ENCODE results near the gene PSMB7. TPM values are rescaled to one million over a fixed set of nuclear protein-coding genes. Genes with fewer than 3 reads are reported as not detected.

The PSMB7 gene
- total RNA-seq (10 to 100 TPM; 69.3 to 71.7 TPM), total RNA-seq (30.6 to 211 (median 51.1) reads per million in 172 experiments)
- polyA plus RNA-seq (2013, experiment 1 of 2), result 107 TPM
- polyA plus RNA-seq (2013, experiment 2 of 2), result 96.3 TPM

DNA sequence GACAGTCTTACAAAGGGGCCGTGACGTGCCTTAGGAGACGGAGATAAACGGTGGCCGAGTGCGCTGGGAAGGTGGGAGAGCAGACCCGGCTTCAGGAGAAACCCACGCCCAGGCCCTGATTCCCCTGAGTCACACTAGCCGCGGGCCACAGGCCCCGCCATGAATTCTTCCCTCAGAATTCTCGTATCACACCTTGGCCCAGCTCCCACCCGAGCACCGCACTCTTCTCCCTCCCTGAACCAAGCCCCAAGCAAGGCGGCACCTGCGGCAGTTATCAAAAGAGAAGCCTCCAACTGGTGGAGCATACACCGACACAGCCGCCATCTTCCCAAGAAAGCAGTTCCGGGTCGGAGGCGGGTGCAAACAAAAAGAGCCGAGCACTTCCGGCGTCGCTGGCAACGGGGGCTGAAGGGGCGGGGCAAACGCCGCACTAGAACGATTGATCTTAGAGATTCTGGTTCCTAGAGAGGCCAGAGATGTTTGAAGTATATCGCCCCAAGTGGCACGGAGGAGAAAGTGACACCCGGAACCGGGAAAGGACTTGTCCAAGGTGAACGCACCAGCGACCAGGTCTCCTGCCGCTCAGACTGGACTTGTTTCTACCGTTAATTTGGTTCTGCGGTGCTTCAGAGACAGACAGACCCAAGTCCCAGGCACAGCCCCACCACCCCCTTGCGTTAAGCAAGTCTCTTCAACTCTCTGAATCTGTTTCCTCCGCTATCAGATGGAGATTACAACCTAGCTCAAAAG lies at the start of gene PSMB7:
Gene PSMB7, minus strand, starts transcription at position 341 of the 750 bp plus-strand sequence. Its CDS starts 17 bp downstream, at position 324.
- Histone ChIP-seq H3K4me3 (ENCODE audit: low read length) (peak within 1 kb of the TSS; percentile 91), H3K27me3 (ENCODE audit: control insufficient read depth in 1 of 2, insufficient read depth in 2 of 2, low read length in 2 of 2) (no peaks in the 10 kb centered on the region), H3K27ac (ENCODE audit: low read depth in 1 of 2, low read length in 2 of 2) (peak within 1 kb of the TSS in 1 of 2 donors; percentile 72), H3K9me3 (ENCODE audit: control insufficient read depth in 1 of 2, insufficient read depth in 1 of 2, low read length in 2 of 2) (peaks cover 0 to 3% of the 10 kb centered on the region in 2 experiments), H3K36me3 (ENCODE audit: insufficient read depth, low read length) (peaks cover 38% of the 10 kb centered on the region), H3K4me1 (ENCODE audit: insufficient read depth, low read length) (peaks cover 23% of the 10 kb centered on the region)
- Mint-ChIP-seq H3K4me3 (peak within 1 kb of the TSS; percentile 94), H3K9me3 (peaks cover 2% of the 10 kb centered on the region), H3K27me3 (no peaks in the 10 kb centered on the region), H3K36me3 (ENCODE audit: low read depth) (peaks cover 53% of the 10 kb centered on the region), H3K27ac (peak within 1 kb of the TSS; percentile 86), H3K4me1 (ENCODE audit: low read depth) (peaks cover 28% of the 10 kb centered on the region)
- intact Hi-C loops (cut with DNase I, micrococcal nuclease), result loop anchor here (2.0 to 10.0 kb wide), 6 partner anchors 300 to 1330 kb away; partner anchors contain the start of genes GAPVD1 (in 1 of the 2), NR6A1 (in 1 of the 2), PBX3 (in 1 of the 2) and STRBP (in 1 of the 2)
- DNase-seq (peak; percentile 95 to 99 (median 98)), ATAC-seq (ENCODE audit: poor library complexity) (peak; percentile 91)
- CTCF ChIA-PET, result interaction anchor here (0.7 to 1.4 kb wide), 2 partner anchors 9 to 23 kb away, joined by 3 to 4 read pairs; no protein-coding TSS in a partner anchor
- TF ChIP-seq, protein P1, sequence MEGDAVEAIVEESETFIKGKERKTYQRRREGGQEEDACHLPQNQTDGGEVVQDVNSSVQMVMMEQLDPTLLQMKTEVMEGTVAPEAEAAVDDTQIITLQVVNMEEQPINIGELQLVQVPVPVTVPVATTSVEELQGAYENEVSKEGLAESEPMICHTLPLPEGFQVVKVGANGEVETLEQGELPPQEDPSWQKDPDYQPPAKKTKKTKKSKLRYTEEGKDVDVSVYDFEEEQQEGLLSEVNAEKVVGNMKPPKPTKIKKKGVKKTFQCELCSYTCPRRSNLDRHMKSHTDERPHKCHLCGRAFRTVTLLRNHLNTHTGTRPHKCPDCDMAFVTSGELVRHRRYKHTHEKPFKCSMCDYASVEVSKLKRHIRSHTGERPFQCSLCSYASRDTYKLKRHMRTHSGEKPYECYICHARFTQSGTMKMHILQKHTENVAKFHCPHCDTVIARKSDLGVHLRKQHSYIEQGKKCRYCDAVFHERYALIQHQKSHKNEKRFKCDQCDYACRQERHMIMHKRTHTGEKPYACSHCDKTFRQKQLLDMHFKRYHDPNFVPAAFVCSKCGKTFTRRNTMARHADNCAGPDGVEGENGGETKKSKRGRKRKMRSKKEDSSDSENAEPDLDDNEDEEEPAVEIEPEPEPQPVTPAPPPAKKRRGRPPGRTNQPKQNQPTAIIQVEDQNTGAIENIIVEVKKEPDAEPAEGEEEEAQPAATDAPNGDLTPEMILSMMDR (IDR thresholded peaks at IDR 0.05), result peak; percentile 89
- POLR2A ChIA-PET, result no interaction called here

DNA sequence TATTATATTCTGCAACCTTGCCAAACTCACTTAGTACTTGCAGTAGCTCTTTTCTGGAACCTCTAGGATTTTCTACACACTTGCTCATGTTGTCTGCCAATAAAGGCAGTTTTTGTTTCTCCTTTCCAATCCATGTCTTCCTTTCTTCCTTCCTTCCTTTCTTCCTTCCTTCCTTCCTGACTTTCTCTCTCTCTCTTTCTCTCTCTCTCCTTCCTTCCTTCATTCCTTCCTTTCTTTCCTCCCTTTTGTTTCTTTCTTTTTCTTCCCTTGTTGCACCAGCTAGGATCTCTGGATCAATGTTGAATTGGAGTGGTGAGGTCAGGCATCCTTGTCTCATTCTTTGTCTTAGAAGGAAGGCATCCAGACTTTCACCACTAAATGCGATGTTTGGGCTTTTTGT lies 47.5 kb upstream of the PSMB7 start:
- intact Hi-C loops (cut with DNase I, micrococcal nuclease), result no loop called here
- Mint-ChIP-seq H3K27ac (no peak overlapping the region), H3K36me3 (ENCODE audit: low read depth) (no peaks in the 10 kb centered on the region), H3K4me1 (ENCODE audit: low read depth) (no peaks in the 10 kb centered on the region), H3K27me3 (no peaks in the 10 kb centered on the region), H3K9me3 (peaks cover 2% of the 10 kb centered on the region), H3K4me3 (no peak overlapping the region)
- TF ChIP-seq, protein P1 (IDR thresholded peaks at IDR 0.05), result no peak
- peaks cover 0 to 2% of the 10 kb centered on the region in 2 experiments for H3K27me3 ChIP-seq (ENCODE audit: control insufficient read depth in 1 of 2, insufficient read depth in 2 of 2, low read length in 2 of 2)
- POLR2A ChIA-PET, result no interaction called here
- CTCF ChIA-PET, result no interaction called here
- H3K4me1 ChIP-seq (ENCODE audit: insufficient read depth, low read length), result no peaks in the 10 kb centered on the region
- H3K9me3 ChIP-seq (ENCODE audit: control insufficient read depth in 1 of 2, insufficient read depth in 1 of 2, low read length in 2 of 2), result peaks cover 4 to 5% of the 10 kb centered on the region in 2 experiments
- DNase-seq (no peak), ATAC-seq (ENCODE audit: poor library complexity) (no peak)
- no peak overlapping the region for H3K27ac ChIP-seq (ENCODE audit: low read depth in 1 of 2, low read length in 2 of 2)
- H3K36me3 ChIP-seq (ENCODE audit: insufficient read depth, low read length), result no peaks in the 10 kb centered on the region
- H3K4me3 ChIP-seq (ENCODE audit: low read length), result no peak overlapping the region

DNA sequence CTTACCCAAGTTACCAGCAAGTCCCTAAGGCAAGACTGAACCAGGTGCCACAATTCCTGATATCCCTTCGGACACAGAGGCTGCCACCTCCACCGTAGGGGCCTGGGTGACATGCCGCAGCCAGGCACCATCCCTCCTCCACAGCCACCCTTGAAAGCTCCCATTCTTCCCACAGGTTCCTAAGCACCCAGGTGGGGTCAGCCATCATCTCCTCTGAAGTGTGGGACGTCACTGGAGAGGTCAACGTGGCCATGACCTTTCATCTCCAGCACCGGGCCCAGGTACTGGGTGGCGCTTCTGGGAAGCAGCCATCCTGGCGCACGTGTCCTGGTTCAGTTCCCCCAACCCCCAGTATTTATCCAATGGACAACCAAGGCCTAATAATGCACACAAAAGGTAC lies 43.2 kb upstream of the PSMB7 start:
- no peaks in the 10 kb centered on the region for H3K27me3 ChIP-seq (ENCODE audit: control insufficient read depth in 1 of 2, insufficient read depth in 2 of 2, low read length in 2 of 2)
- peaks cover 0 to 4% of the 10 kb centered on the region in 2 experiments for H3K9me3 ChIP-seq (ENCODE audit: control insufficient read depth in 1 of 2, insufficient read depth in 1 of 2, low read length in 2 of 2)
- intact Hi-C loops (cut with DNase I, micrococcal nuclease), result no loop called here
- Mint-ChIP-seq H3K9me3 (peaks cover 2% of the 10 kb centered on the region), H3K27ac (no peak overlapping the region), H3K27me3 (peaks cover 8% of the 10 kb centered on the region), H3K36me3 (ENCODE audit: low read depth) (no peaks in the 10 kb centered on the region), H3K4me3 (no peak overlapping the region), H3K4me1 (ENCODE audit: low read depth) (no peaks in the 10 kb centered on the region)
- H3K4me1 ChIP-seq (ENCODE audit: insufficient read depth, low read length), result no peaks in the 10 kb centered on the region
- no peak overlapping the region for H3K27ac ChIP-seq (ENCODE audit: low read depth in 1 of 2, low read length in 2 of 2)
- ChIA-PET CTCF (no interaction called here), POLR2A (no interaction called here)
- TF ChIP-seq, protein P1 (IDR thresholded peaks at IDR 0.05), result no peak
- no peaks in the 10 kb centered on the region for H3K36me3 ChIP-seq (ENCODE audit: insufficient read depth, low read length)
- ATAC-seq (ENCODE audit: poor library complexity), result no peak
- H3K4me3 ChIP-seq (ENCODE audit: low read length), result no peak overlapping the region
- peak in 1 of 14 experiments; percentile 7 for DNase-seq

Data from CD4-positive, alpha-beta T cell (primary cell).